SK-N-MC (cell line): ENCODE data around the gene MIS18A.

Experiments
- DNase-seq: peaks from one replicate; pipeline ENCODE4 v3.0.0-alpha.2; 2011; ENCODE audit warnings: low read depth, low spot score
- H3K27ac ChIP-seq: fragments of 200-600 bp; sonication (generic); 2 replicates; pipeline ENCODE4 v1.5.1; 2016; ENCODE audit warnings: mixed run types
- H3K36me3 ChIP-seq: fragments of 200-600 bp; sonication (generic); 2 replicates; pipeline ENCODE4 v1.6.1; 2017; ENCODE audit warnings: antibody characterized with exemption, low read length, mixed read lengths; ENCODE audit not compliant: insufficient read depth
- H3K4me3 ChIP-seq: fragments of 200-600 bp; sonication (generic); 2 replicates; pipeline ENCODE4 v1.5.1; 2016
- H3K9ac ChIP-seq: fragments of 200-600 bp; sonication (generic); 2 replicates; pipeline ENCODE4 v1.8.0; 2017; ENCODE audit warnings: mixed run types, mixed read lengths; ENCODE audit not compliant: insufficient read length
- H3K9me3 ChIP-seq: fragments of 200-600 bp; sonication (generic); 2 replicates; pipeline ENCODE4 v1.6.1; 2017; ENCODE audit warnings: low read depth, mild to moderate bottlenecking, antibody characterized with exemption, low read length, moderate library complexity, mixed read lengths
- EZH2 ChIP-seq: fragments of 200-600 bp; sonication (generic); IDR thresholded peaks from one replicate; pipeline ENCODE4 v1.6.1; 2017; ENCODE audit warnings: antibody characterized with exemption
- FOXP2 ChIP-seq: optimal IDR thresholded peaks from 2 replicates; pipeline ENCODE3; 2011; ENCODE audit warnings: mild to moderate bottlenecking, moderate library complexity; ENCODE audit not compliant: insufficient read depth; ENCODE audit errors: extremely low read length, control extremely low read depth
- POLR2AphosphoS5 ChIP-seq: IDR thresholded peaks from 2 replicates; pipeline ENCODE4 v1.6.1; 2012; ENCODE audit warnings: mild to moderate bottlenecking, low read depth, low read length, borderline replicate concordance

MIS18A gene

GRCh38 chr21:32298658-32299081, 19.8 kb upstream of the MIS18A start, which contains the start of gene MRAP:
Gene MRAP, plus strand, starts transcription at chr21:32298855. Its CDS starts 117 bp downstream, at chr21:32298972.
- no peaks in the 10 kb centered on the region for H3K9me3 ChIP-seq
- no peak for TF ChIP-seq EZH2
- no peak for TF ChIP-seq FOXP2
- TF ChIP-seq POLR2AphosphoS5: no peak
- no peak within 1 kb of the TSS for H3K4me3 ChIP-seq
- no peak for DNase-seq
- peaks cover 19% of the 10 kb centered on the region for H3K36me3 ChIP-seq
- no peak within 1 kb of the TSS for H3K9ac ChIP-seq
- no peak within 1 kb of the TSS for H3K27ac ChIP-seq

DNA sequence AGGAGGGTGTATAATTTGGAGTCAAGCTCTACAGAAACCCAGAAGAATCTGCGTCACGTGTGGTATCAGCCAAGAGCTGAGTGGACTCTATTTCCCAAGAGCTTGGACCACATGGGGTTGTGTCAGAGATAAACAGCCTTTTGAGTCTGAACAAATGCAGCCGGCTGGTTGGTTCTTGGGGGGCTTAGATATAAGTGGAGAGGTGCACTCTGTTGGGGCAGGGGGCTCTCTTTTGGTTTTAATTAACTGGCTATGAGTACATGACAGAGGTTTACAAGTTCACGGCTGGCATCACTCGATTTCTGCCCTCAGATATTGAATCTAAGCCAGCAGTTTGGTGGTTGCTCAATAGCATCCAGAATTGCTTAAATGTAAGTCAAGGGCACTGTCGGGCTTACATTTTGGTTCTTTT, 19.3 kb upstream of the MIS18A start:
- peaks cover 19% of the 10 kb centered on the region for H3K36me3 ChIP-seq

DNA sequence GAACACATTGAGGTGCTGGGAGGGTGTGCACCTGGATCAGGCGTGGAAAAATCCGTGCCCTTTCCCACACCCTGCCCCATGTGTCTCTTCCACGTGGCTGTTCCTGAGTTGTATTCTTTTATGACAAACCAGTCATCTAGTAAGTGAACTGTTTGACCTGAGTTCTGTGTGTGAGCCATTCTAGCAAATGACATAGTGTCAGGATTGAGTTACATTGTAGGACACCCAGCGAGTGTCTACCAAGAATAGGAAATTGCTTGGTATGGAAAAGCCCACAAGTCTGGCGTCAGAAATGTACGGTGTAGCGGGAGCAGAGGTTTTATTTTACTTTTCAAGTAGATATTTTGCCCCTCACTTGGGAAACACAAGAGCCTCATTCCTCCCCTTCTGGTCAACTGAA, 18.6 kb upstream of the MIS18A start:
- no peak overlapping the region for H3K4me3 ChIP-seq
- no peak for DNase-seq
- no peak overlapping the region for H3K9ac ChIP-seq
- TF ChIP-seq POLR2AphosphoS5 (no peak), EZH2 (no peak), FOXP2 (no peak)
- H3K9me3 ChIP-seq: no peaks in the 10 kb centered on the region
- peaks cover 19% of the 10 kb centered on the region for H3K36me3 ChIP-seq
- no peak overlapping the region for H3K27ac ChIP-seq

More for the DNA sequence above, 19.3 kb upstream of the MIS18A start:
- Histone ChIP-seq H3K9ac (no peak overlapping the region), H3K27ac (no peak overlapping the region), H3K9me3 (no peaks in the 10 kb centered on the region), H3K4me3 (no peak overlapping the region)
- no peak for DNase-seq
- TF ChIP-seq EZH2 (no peak), POLR2AphosphoS5 (no peak), FOXP2 (no peak)

GRCh38 chr21:32285476-32285875, 6.6 kb upstream of the MIS18A start:
- Histone ChIP-seq H3K36me3 (no peaks in the 10 kb centered on the region; the same call in 1 of the 2 replicates), H3K4me3 (no peak overlapping the region), H3K9me3 (no peaks in the 10 kb centered on the region), H3K9ac (no peak overlapping the region), H3K27ac (no peak overlapping the region)
- DNase-seq: no peak
- TF ChIP-seq EZH2 (no peak), POLR2AphosphoS5 (no peak), FOXP2 (no peak)

DNA sequence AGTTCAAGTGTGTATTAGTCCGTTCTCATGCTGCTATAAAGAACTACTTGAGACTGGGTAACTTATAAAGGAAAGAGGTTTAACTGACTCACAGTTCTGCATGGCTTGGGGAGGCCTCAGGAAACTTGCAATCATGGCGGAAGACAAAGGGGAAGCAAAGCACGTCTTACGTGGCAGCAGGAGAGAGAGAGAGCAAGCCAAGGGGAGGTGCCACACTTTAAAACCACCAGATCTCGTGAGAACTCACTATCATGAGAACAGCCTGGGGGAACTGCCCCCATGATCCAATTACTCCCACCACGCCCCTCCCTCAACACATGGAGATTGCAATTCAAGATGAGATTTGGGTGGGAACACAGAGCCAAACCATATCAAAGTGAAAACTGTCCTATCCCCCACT, 4.1 kb upstream of the MIS18A start:
- Histone ChIP-seq H3K9me3 (no peaks in the 10 kb centered on the region), H3K27ac (no peak overlapping the region), H3K4me3 (no peak overlapping the region), H3K36me3 (no peaks in the 10 kb centered on the region; the same call in 1 of the 2 replicates), H3K9ac (no peak overlapping the region)
- no peak for TF ChIP-seq POLR2AphosphoS5
- DNase-seq: no peak

DNA sequence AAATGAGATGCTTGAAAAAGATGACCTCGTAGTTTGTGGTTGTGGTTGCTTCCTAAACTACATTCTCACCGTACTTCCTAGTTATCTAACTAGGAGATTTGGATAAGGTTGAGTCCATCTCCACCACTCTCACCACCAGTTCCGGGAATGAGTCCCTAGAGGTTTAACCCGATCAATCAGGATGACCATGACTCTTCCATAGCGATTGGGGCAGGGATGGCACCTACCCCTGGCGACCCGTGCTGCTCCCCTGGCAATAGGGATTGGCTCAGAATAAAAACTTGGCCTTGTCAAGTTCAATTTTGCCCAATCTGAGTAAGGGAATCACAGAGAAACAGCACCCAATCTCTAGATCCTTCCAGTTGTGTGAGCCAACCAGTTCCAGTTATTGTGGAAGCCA, 2.7 kb upstream of the MIS18A start:
- no peak for TF ChIP-seq EZH2
- TF ChIP-seq FOXP2: no peak
- no peak for TF ChIP-seq POLR2AphosphoS5
- H3K4me3 ChIP-seq: no peak overlapping the region
- no peak overlapping the region for H3K9ac ChIP-seq
- H3K36me3 ChIP-seq: no peaks in the 10 kb centered on the region; the same call in 1 of the 2 replicates
- no peak for DNase-seq
- H3K27ac ChIP-seq: no peak overlapping the region
- H3K9me3 ChIP-seq: no peaks in the 10 kb centered on the region

DNA sequence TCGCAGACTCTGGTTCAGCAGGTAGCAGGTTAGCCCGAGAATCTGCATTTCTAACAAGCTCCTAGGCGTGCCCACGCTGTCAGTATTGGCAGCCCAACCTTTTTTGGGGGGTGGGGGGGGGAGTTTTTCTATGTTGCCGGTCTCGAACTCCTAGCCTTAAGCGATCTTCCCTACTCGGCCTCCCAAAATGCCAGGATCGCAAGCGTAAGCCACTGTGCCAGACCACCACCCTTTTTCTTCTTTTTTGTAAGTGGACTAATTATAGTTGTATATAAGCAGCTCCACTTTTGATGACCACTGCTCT, 480 bp upstream of the MIS18A start:
- TF ChIP-seq POLR2AphosphoS5 (no peak), EZH2 (no peak), FOXP2 (no peak)
- no peak overlapping the region for H3K27ac ChIP-seq

DNA sequence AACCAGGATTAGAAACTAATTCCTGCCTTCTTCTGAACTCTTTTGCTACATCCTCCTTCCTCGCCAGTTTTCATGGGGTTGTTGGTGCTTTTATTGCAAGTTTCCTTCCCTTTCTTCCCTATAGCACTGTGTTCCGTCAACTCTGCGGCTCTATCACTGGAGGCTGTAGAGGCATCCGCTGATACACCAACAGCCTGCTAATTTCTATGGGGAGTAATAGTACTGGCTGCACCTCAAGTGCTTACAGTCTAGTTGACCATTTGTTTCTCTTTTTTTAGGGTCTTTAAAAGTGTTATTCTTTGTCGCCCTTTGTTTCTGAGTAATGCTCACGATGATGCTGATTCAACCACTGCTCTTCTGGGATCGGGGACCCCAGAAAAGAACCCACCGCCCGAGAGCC, 746 bp downstream of the MIS18A start:
- H3K9me3 ChIP-seq: no peaks in the 10 kb centered on the region
- H3K9ac ChIP-seq: peak overlapping the region; percentile 77
- no peak overlapping the region for H3K27ac ChIP-seq
- no peak for DNase-seq
- TF ChIP-seq POLR2AphosphoS5 (no peak), FOXP2 (no peak), EZH2 (no peak)
- H3K4me3 ChIP-seq: peak overlapping the region; percentile 98
- peaks cover under 1% of the 10 kb centered on the region; the same call in 1 of the 2 replicates for H3K36me3 ChIP-seq

More for the DNA sequence above, 480 bp upstream of the MIS18A start:
- Histone ChIP-seq H3K4me3 (peak overlapping the region; percentile 98), H3K9me3 (no peaks in the 10 kb centered on the region), H3K36me3 (no peaks in the 10 kb centered on the region; the same call in 1 of the 2 replicates), H3K9ac (peak overlapping the region; percentile 61)
- no peak for DNase-seq

GRCh38 chr21:32276671-32277070, 2.2 kb downstream of the MIS18A start:
- Histone ChIP-seq H3K4me3 (no peak overlapping the region), H3K9ac (no peak overlapping the region), H3K9me3 (no peaks in the 10 kb centered on the region), H3K27ac (no peak overlapping the region), H3K36me3 (peaks cover 12% of the 10 kb centered on the region; the same call in 1 of the 2 replicates)
- TF ChIP-seq POLR2AphosphoS5: no peak
- TF ChIP-seq FOXP2: no peak
- TF ChIP-seq EZH2: no peak
- no peak for DNase-seq
